ENCODE data around the gene CASZ1.

GRCh38 chr1:10652626-10653025 is 143.8 kb downstream of the CASZ1 start:
- TF ChIP-seq POLR2A (IDR thresholded peaks at IDR 0.05; ENCODE audit: low read depth, low read length) (no peak), TAF1 (IDR thresholded peaks at IDR 0.05; ENCODE audit: low read depth, low read length) (no peak), SPI1 (IDR thresholded peaks at IDR 0.05; ENCODE audit: low read depth, low read length) (no peak), POLR2AphosphoS5 (IDR thresholded peaks at IDR 0.05; ENCODE audit: low read depth, low read length) (no peak)
